Measurements from ENCODE around the gene CCDC34.

- TF ChIP-seq, protein P1, sequence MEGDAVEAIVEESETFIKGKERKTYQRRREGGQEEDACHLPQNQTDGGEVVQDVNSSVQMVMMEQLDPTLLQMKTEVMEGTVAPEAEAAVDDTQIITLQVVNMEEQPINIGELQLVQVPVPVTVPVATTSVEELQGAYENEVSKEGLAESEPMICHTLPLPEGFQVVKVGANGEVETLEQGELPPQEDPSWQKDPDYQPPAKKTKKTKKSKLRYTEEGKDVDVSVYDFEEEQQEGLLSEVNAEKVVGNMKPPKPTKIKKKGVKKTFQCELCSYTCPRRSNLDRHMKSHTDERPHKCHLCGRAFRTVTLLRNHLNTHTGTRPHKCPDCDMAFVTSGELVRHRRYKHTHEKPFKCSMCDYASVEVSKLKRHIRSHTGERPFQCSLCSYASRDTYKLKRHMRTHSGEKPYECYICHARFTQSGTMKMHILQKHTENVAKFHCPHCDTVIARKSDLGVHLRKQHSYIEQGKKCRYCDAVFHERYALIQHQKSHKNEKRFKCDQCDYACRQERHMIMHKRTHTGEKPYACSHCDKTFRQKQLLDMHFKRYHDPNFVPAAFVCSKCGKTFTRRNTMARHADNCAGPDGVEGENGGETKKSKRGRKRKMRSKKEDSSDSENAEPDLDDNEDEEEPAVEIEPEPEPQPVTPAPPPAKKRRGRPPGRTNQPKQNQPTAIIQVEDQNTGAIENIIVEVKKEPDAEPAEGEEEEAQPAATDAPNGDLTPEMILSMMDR (IDR thresholded peaks at IDR 0.05), result no peak
- TF ChIP-seq POLR2A (IDR thresholded peaks at IDR 0.05) (no peak), POLR2AphosphoS5 (IDR thresholded peaks at IDR 0.05) (no peak)
Observed at GRCh38 chr11:27375370-27375769, 12.4 kb upstream of the CCDC34 start.

Data from stomach (tissue), 4 donors.